Chondrocyte (in vitro differentiated cells): ENCODE results near the gene MAX. TPM values are rescaled to one million over a fixed set of nuclear protein-coding genes. Genes with fewer than 3 reads are reported as not detected.
A peak's percentile ranks its signal among the peaks of the same experiment; 100 is the strongest.

ENCODE experiments used
- DNase-seq: peaks from one replicate; pipeline ENCODE4 v3.0.0; 2021; ENCODE audit warnings: mixed read lengths, low spot score
- H3K27ac Mint-ChIP-seq: one replicate; pipeline ENCODE4 v1.8.0; 2021; ENCODE audit warnings: mild to moderate bottlenecking, moderate library complexity, mixed read lengths; ENCODE audit not compliant: unreplicated experiment
- H3K27me3 Mint-ChIP-seq: 2 replicates; pipeline ENCODE4 v1.8.0; 2021; ENCODE audit warnings: low read depth, mixed read lengths
- H3K36me3 Mint-ChIP-seq: 2 replicates; pipeline ENCODE4 v1.8.0; 2021; ENCODE audit warnings: low read depth, mixed read lengths
- H3K4me1 Mint-ChIP-seq: 2 replicates; pipeline ENCODE4 v1.8.0; 2021; ENCODE audit warnings: low read depth, mild to moderate bottlenecking, mixed read lengths
- H3K4me3 Mint-ChIP-seq: one replicate; pipeline ENCODE4 v1.8.0; 2021; ENCODE audit warnings: mild to moderate bottlenecking, moderate library complexity, mixed read lengths; ENCODE audit not compliant: unreplicated experiment
- H3K9me3 Mint-ChIP-seq: 2 replicates; pipeline ENCODE4 v1.8.0; 2021; ENCODE audit warnings: low read depth, mixed read lengths
- CTCF ChIP-seq: fragments of 200-600 bp; sonication (generic); IDR thresholded peaks from 2 replicates; pipeline ENCODE4 v1.5.0; 2021; ENCODE audit warnings: antibody characterized with exemption, mild to moderate bottlenecking, moderate library complexity
- total RNA-seq: library from RNA; stranded (reverse); gene quantifications from 3 replicates; pipeline ENCODE4 v1.2.1, GENCODE V29; 2021

MAX gene
- total RNA-seq, 1 donor from 2014 or later: 94.1 TPM

GRCh38 chr14:65082930-65083329 is 19.4 kb downstream of the MAX start:
- no peak for TF ChIP-seq CTCF
- Mint-ChIP-seq H3K36me3 (peaks cover 47% of the 10 kb centered on the region), H3K4me1 (no peaks in the 10 kb centered on the region), H3K4me3 (no peak overlapping the region), H3K9me3 (peaks cover 2% of the 10 kb centered on the region), H3K27me3 (no peaks in the 10 kb centered on the region), H3K27ac (no peak overlapping the region)
- DNase-seq: no peak

- no peak overlapping the region for H3K4me3 Mint-ChIP-seq
- no peaks in the 10 kb centered on the region for H3K27me3 Mint-ChIP-seq
- H3K27ac Mint-ChIP-seq: peak overlapping the region; percentile 59
- no peak for DNase-seq
- H3K9me3 Mint-ChIP-seq: no peaks in the 10 kb centered on the region
- TF ChIP-seq CTCF: no peak
- H3K4me1 Mint-ChIP-seq: no peaks in the 10 kb centered on the region
- peaks cover 42% of the 10 kb centered on the region for H3K36me3 Mint-ChIP-seq
These were observed 21.2 kb downstream of the MAX start for GRCh38 chr14:65080960-65081747.

- H3K9me3 Mint-ChIP-seq: no peaks in the 10 kb centered on the region
- H3K27me3 Mint-ChIP-seq: no peaks in the 10 kb centered on the region
- H3K36me3 Mint-ChIP-seq: peaks cover 46% of the 10 kb centered on the region
- no peak for TF ChIP-seq CTCF
- DNase-seq: no peak
- H3K4me1 Mint-ChIP-seq: peaks cover 5% of the 10 kb centered on the region
- no peak overlapping the region for H3K4me3 Mint-ChIP-seq
- H3K27ac Mint-ChIP-seq: no peak overlapping the region
These were observed 22.5 kb downstream of the MAX start for GRCh38 chr14:65079768-65080167.

- H3K27me3 Mint-ChIP-seq: no peaks in the 10 kb centered on the region
- H3K4me3 Mint-ChIP-seq: no peak overlapping the region
- H3K27ac Mint-ChIP-seq: no peak overlapping the region
- TF ChIP-seq CTCF: no peak
- peaks cover 11% of the 10 kb centered on the region for H3K4me1 Mint-ChIP-seq
- H3K36me3 Mint-ChIP-seq: peaks cover 47% of the 10 kb centered on the region
- H3K9me3 Mint-ChIP-seq: no peaks in the 10 kb centered on the region
- DNase-seq: no peak
These were observed 23.1 kb downstream of the MAX start for GRCh38 chr14:65079201-65079600.

- no peak overlapping the region for H3K27ac Mint-ChIP-seq
- DNase-seq: no peak
- H3K4me3 Mint-ChIP-seq: no peak overlapping the region
- no peaks in the 10 kb centered on the region for H3K27me3 Mint-ChIP-seq
- H3K9me3 Mint-ChIP-seq: no peaks in the 10 kb centered on the region
- H3K36me3 Mint-ChIP-seq: peaks cover 42% of the 10 kb centered on the region
- TF ChIP-seq CTCF: no peak
- peaks cover 17% of the 10 kb centered on the region for H3K4me1 Mint-ChIP-seq
These were observed 25.0 kb downstream of the MAX start for GRCh38 chr14:65077318-65077717.
